Activated T-cell treated with anti-CD3 and anti-CD28 coated beads for 24 hours (primary cell): Measurements from ENCODE around the gene OLIG1.
A peak's percentile ranks its signal among the peaks of the same experiment; 100 is the strongest.

Experiments used
- DNase-seq: peaks from one replicate; pipeline ENCODE4 v3.0.0-alpha.2; 2020; ENCODE audit warnings: low read depth

Gene OLIG1

GRCh38 chr21:33069994-33070743 is at the start of gene OLIG1:
Gene OLIG1 (plus strand): TSS chr21:33070141. CDS start chr21:33070247, 106 bp downstream.
- DNase-seq = peak; percentile 28

GRCh38 chr21:33020558-33021100 is 49.3 kb upstream of the OLIG1 start:
- DNase-seq = no peak

GRCh38 chr21:33021150-33021549 is 48.8 kb upstream of the OLIG1 start:
- no peak for DNase-seq

GRCh38 chr21:33021667-33022066 is 48.3 kb upstream of the OLIG1 start:
- no peak for DNase-seq

- no peak for DNase-seq
Measured at GRCh38 chr21:33022489-33022827, 47.5 kb upstream of the OLIG1 start.

GRCh38 chr21:33022828-33023573 is 46.9 kb upstream of the OLIG1 start:
- DNase-seq = no peak

- no peak for DNase-seq
Measured at GRCh38 chr21:33023574-33024200, 46.3 kb upstream of the OLIG1 start.

GRCh38 chr21:33024201-33025103 is 45.5 kb upstream of the OLIG1 start:
- DNase-seq = no peak

GRCh38 chr21:33025106-33025488 is 44.8 kb upstream of the OLIG1 start:
- DNase-seq = no peak

- DNase-seq = no peak
Measured at GRCh38 chr21:33025489-33026442, 44.2 kb upstream of the OLIG1 start, which contains the start of gene OLIG2. Gene OLIG2 (plus strand): TSS chr21:33025935. CDS start chr21:33026863, 928 bp downstream.

GRCh38 chr21:33026443-33026858 is 43.5 kb upstream of the OLIG1 start:
- no peak for DNase-seq

GRCh38 chr21:33026878-33027400 is 43.0 kb upstream of the OLIG1 start:
- no peak for DNase-seq

GRCh38 chr21:33027401-33028286 is 42.3 kb upstream of the OLIG1 start:
- no peak for DNase-seq

- no peak for DNase-seq
Measured at GRCh38 chr21:33028287-33028670, 41.7 kb upstream of the OLIG1 start.

- DNase-seq = no peak
Measured at GRCh38 chr21:33028773-33029384, 41.1 kb upstream of the OLIG1 start.

GRCh38 chr21:33029385-33029921 is 40.5 kb upstream of the OLIG1 start:
- no peak for DNase-seq

- DNase-seq = no peak
Measured at GRCh38 chr21:33029975-33030461, 39.9 kb upstream of the OLIG1 start.

- no peak for DNase-seq
Measured at GRCh38 chr21:33030633-33031032, 39.3 kb upstream of the OLIG1 start.
